Suprapubic skin (tissue), 3 donors: Measurements from ENCODE around the gene SPRYD4.

Source experiments
- CTCF ChIP-seq, 2 donors: fragments of 200-600 bp in 1 of 2; fragments of 450-650 bp in 1 of 2; sonication (generic) in 1 of 2; IDR thresholded peaks; one replicate each; pipeline ENCODE4 v1.5.1; 2016 to 2019; ENCODE audit warnings: antibody characterized with exemption in 2 of 2, mild to moderate bottlenecking in 1 of 2, moderate library complexity in 1 of 2
- EP300 ChIP-seq: sonication (generic); formaldehyde crosslinking; IDR thresholded peaks from one replicate; pipeline ENCODE4 v1.6.1; 2017; ENCODE audit warnings: antibody characterized with exemption

GRCh38 chr12:56462565-56462964 is 5.8 kb upstream of the SPRYD4 start:
- no peak for TF ChIP-seq EP300
- TF ChIP-seq CTCF (IDR thresholded peaks at IDR 0.05): no peak
